ENCODE data around the gene CISD3. TPM values are rescaled to one million over a fixed set of nuclear protein-coding genes. Genes with fewer than 3 reads are reported as not detected.

The CISD3 gene
- total RNA-seq, 1 donor from 2014 or later = 27.6 TPM

DNA sequence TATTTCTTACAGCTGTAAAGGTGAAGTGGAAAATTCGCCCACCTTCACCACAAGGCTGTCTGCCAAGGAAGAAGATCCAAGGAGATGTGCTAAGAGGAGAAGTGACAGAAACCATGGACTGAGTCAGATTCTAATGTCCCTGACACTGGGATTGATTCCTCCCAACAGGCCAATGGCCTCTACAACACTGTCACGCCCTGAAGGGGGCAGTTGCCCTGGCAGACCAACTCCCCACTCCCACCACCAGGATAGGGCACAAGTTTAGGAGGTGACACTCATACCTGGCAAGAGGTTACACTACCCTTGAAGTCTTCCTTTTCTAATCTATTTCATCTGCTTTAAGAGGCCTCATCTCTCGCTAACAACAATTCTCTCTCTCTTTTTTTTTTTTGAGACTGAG, 53.1 kb downstream of the CISD3 start:
- Histone ChIP-seq H3K9me3 (no peaks in the 10 kb centered on the region), H3K27me3 (no peaks in the 10 kb centered on the region), H3K4me3 (no peak overlapping the region), H3K4me1 (no peaks in the 10 kb centered on the region), H3K27ac (no peak overlapping the region), H3K36me3 (peaks cover 83 to 85% of the 10 kb centered on the region in 2 donors)
- intact Hi-C loops (cut with DNase I) = no loop called here
- no peak for DNase-seq (ENCODE audit: low spot score in 2 of 2)
- TF ChIP-seq, protein P1, sequence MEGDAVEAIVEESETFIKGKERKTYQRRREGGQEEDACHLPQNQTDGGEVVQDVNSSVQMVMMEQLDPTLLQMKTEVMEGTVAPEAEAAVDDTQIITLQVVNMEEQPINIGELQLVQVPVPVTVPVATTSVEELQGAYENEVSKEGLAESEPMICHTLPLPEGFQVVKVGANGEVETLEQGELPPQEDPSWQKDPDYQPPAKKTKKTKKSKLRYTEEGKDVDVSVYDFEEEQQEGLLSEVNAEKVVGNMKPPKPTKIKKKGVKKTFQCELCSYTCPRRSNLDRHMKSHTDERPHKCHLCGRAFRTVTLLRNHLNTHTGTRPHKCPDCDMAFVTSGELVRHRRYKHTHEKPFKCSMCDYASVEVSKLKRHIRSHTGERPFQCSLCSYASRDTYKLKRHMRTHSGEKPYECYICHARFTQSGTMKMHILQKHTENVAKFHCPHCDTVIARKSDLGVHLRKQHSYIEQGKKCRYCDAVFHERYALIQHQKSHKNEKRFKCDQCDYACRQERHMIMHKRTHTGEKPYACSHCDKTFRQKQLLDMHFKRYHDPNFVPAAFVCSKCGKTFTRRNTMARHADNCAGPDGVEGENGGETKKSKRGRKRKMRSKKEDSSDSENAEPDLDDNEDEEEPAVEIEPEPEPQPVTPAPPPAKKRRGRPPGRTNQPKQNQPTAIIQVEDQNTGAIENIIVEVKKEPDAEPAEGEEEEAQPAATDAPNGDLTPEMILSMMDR (IDR thresholded peaks at IDR 0.05) = no peak

Other genes starting within 250 kb of the CISD3 start
- gene SRCIN1, start 124.4 kb upstream of the CISD3 start, total RNA-seq = not detected
- gene EPOP, start 55.4 kb upstream of the CISD3 start, total RNA-seq = 2.1 TPM
- gene MLLT6, start 25.1 kb upstream of the CISD3 start, total RNA-seq = 100 TPM
- 64.8 TPM for gene PCGF2, start 18.0 kb downstream of the CISD3 start, total RNA-seq
- gene PSMB3, start 22.4 kb downstream of the CISD3 start, total RNA-seq = 189 TPM
- 45.0 TPM for gene PIP4K2B, start 69.2 kb downstream of the CISD3 start, total RNA-seq
- gene CWC25, start 95.0 kb downstream of the CISD3 start, total RNA-seq = 65.2 TPM
- gene RPL23, start 123.4 kb downstream of the CISD3 start, total RNA-seq = 1,091 TPM
- 300 TPM for gene LASP1, start 139.7 kb downstream of the CISD3 start, total RNA-seq
- gene FBXO47, start 237.1 kb downstream of the CISD3 start, total RNA-seq = not detected